ENCODE data around the gene SRSF3.
"Not testable (repeated sequence)": the region's sequence is repeated elsewhere in the genome, so short reads cannot be mapped to it uniquely, and the experiment has no call there.

The SRSF3 gene

DNA sequence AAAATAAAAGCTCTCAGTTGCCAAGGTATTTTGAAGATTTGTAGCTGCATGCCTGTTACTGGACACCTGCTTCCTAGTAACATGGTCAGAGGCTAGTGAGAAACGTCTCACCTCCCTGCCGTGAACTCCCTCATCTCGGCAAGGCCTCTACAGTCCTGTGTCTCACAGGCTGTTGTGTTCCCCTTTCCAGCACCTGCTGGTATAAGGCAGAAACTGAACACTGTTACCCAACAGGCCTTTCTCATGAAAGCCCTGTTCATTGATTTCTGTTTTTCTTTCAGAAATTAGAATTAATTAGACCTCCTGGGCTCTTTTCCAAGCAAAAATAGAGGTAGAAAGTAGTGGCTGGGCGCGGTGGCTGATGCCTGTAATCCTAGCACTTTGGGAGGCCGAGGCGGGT, 17.6 kb upstream of the SRSF3 start:
- no peak for DNase-seq

DNA sequence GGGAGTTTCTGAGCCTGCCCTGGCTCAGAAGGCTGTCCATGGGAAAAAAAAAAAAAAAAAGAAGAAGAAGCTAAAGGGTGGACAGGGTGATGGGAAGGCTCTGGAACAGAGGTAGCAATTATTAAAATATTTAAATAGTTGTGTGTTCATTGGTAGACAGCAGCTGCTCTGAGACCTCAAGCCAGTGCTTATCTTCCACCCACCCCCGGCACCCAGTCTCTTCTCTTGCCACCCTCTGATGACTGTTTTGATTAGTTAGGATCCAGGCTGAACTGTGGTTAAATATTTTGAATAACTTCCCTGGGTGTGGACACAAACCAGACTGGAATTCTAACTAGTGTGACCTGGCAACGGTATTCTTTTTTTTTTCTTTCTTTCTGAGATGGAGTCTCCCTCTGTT, 16.9 kb upstream of the SRSF3 start:
- no peak for DNase-seq

DNA sequence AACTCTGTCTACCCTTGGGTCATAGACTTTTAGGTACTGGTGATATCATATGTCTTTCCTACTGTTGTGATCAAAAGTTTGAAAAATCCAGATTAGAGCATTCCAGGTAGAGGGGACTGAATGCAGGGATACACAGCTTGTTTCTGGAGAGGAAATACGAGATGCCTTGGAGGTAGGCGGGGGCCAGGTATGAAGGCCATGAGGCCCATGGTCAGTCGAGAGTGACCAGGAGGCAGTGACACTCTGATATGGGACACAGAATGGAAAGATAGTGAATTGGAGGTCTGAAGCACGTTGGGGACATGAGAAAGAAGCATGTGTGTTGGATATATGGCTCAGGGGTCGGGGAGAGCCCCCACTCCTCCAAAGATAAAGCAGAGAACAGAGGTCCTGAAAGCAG, 16.1 kb upstream of the SRSF3 start:
- DNase-seq = no peak

DNA sequence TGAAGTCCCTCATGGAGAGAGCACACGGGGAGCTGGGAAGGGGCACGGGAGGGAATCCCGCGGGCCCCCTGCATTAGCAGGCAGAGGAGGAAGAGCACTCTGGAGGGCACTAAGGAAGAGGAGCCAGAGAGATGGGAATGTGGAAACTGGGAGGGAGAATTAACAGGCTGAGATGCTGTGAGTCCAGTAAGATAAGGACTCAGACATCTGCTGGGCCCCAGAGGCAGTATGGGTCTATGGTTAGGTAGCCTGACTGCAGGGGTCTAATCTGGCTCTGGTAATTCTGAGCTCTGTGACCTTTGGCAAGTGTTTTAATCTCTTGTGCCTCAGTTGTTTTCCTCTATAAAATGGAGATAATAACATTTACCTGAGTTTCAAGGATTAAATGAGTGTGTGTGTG, 15.7 kb upstream of the SRSF3 start:
- DNase-seq = no peak

DNA sequence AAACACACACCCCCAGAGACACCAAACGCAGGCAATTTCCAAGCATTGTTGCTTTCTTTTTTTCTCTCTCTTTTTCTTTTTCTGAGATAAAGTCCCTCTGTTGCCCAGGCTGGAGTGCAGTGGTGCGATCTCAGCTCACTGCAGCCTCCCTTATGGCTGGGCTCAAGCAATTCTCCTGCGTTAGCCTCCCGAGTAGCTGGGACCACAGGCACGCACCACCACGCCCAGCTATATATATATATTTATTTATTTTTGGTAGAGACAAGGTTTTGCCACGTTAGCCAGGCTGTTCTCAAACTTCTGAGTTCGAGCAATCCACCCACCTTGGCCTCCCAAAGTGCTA, 14.0 kb upstream of the SRSF3 start:
- DNase-seq = no peak

DNA sequence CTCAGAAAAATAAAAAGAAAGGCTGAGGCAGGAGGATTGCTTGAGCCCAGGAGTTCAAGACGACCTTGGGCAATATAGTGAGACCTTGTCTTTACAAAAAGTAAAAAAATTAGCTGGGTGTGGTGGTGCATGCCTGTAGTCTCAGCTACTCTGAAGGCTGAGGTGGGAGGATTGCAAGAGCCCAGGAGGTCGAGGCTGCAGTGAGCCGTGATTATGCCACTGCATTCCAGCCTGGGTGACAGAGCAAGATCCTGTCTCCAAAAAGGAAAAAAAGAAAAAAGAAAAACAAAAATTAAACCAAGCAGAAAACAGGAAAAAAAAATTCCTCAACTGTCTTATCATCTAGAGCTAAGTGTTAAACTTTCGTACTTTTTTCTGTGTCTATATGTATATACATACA, 12.4 kb upstream of the SRSF3 start:
- DNase-seq = no peak

DNA sequence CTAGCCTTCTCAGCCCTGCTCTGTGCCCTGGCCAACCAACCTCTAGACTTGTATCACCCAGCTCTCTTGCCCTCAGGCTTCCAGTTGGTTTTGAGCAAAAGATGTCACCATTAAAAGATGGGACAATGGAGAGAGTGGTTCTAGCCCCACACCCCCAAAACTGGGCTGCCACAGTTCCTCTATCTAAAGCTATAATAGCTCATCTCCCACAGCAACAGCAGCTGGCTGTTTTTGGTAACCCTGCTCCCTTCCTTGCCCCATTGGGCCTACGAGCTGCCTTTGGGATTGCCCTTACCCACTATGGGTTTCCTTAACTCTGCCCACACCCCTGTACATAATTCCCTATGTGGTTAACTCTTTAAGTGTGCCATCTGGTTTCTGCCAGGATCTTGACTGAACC, 7.6 kb upstream of the SRSF3 start:
- DNase-seq = no peak

DNA sequence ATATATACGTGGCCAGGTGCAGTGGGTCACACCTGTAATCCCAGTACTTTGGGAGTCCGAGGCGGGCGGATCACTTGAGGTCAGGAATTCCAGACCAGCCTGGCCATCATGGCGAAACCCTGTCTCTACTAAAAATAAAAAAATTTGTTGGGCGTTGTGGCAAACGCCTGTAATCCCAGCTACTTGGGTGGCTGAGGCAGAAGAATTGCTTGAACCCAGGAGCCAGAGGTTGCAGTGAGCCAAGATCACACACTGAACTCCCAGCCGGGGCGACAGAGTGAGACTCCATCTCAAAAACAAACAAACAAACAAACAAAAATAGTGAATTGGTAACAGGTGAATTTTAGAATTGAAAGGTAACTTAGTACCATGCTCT, 5.1 kb upstream of the SRSF3 start:
- not testable (repeated sequence) for DNase-seq

DNA sequence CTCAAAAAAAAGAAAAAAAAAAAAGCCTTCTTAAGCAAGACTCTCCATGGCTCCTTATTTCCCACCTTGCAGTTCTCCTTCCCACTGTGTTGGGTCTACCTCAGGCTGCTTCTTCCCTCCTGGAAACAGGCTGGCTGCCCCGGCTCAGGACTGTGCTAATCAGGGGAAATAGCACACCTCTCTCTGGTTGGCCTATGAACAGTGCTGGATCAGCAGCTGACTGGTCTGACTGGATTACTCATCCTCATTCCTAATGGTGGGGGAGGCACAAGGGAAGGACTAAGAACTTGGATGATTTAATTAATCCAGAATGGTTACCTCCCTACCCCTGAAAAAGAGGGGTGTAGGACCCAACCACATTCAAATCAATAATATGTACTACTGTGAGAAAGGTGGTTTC, 3.9 kb upstream of the SRSF3 start:
- no peak for DNase-seq

DNA sequence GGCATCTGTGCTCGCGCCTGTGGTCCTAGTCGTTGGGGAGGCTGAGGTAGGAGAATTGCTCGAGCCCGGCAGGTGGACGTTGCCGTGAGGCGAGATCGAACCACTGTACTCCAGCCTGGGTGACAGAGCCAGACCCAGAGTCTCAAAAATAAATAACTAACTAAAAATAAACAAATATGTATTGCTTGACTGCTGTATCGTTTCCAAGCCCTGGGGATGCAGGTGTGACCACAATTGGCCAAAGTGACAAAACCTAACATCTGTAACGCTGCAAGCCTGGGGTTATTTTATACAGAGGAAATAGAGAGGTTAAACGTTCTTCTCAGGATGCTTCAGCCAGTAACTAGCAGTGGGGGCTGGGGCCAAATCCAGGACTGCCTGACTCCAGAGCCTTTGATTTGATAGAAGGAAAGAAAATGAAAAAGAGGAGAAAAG, 1.9 kb upstream of the SRSF3 start:
- DNase-seq = peak in 1 of 2 donors; percentile 44

DNA sequence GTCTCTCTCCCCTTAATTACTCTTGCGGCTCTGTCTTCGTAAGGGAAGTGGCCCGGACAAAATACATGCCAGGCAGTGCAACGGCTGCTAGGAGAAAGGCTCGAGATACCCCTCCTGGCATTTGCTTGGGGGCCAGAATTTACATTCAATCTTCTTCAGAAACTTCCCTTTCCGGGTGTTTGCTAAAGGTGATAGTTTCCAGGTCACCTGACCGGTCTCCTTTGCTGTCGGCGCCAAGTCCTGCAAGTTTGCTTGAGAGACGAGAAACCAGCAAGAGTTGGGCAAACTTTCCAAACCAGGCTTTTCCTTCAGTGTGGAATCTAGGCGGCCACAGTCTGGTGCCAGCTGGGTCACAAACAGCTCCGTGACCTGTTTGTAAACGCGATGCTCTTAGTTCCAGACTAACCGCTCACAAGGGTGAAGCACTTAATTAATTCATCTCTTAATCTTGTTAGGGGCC, 563 bp upstream of the SRSF3 start:
- DNase-seq = peak; percentile 56 to 72

DNA sequence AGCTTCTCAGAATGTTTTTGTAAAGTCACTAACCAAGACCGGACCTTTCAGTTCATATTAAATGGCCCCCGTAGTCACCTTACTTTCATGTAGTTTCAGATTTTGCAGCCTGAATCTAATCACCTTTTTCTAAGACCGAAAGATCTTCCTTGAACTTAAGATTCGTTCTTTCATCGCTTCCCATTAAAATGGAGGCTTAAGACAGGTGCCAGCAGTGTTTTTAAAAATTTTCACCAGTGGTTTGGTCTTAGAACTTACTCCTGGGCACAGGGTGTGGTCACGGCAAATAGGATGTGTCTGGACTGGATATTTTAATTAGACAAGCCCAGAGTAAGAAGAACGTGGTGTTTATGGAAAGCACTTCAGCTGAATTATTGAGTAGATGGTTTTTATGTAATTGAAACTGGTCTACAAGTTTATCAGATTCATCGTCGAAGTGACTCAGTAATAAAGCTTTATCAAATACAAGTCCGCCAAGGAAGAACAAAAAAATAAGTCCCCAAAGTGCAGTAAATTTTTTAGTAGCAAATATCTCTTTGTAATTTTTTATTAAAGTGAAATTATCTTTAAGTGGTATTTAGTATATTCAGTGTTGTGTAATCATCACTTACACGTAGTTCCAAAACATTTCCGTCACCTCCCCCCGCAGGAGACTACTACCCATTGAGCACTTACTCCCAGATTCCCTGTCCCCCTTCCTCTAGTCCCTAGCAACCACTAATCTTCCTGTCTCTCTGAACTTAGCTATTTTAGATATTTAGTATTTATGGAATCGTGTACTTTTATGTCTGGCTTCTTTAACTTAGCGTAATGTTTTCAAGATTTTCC, 868 bp downstream of the SRSF3 start:
- peak in 1 of 2 donors; percentile 60 for DNase-seq

DNA sequence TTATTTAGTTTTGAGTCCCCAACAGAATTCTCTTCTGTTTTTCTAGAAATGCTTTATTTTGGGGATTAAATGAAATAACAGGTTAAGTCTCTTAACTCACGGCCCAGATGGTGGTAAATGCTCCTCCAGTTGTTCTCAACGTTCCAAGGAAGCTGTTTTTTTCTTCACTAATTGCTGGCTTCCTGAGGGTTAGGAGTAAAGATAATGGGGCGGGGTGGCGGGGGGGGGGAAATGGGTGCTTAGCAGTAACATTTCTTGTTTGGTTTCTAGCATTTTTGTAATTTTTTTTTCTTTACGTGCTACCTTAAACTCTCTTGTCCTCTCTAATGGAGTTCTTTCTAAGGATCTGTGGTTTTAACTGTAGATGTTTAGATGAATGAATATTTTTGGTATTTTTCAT, 2.2 kb downstream of the SRSF3 start:
- DNase-seq = peak in 1 of 2 donors; percentile 54

DNA sequence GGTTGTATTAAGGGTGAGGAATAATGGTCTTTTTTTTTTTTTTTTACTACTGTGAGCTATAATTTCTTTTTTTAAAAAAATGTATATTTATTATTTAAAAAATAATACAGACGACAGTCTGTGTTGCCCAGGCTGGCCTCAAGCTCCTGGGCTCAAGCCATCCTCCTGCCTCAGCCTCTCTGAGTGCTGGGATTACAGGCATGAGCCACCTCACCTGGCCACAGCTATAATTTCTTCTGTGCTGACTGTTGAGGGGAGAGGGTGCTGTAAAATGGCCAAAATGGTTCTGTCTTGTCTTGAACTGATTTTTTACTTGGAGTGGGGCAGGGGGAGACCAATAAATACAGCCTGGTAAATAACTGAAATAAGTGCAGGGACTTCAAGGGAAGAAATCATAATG, 3.6 kb downstream of the SRSF3 start:
- DNase-seq = no peak

DNA sequence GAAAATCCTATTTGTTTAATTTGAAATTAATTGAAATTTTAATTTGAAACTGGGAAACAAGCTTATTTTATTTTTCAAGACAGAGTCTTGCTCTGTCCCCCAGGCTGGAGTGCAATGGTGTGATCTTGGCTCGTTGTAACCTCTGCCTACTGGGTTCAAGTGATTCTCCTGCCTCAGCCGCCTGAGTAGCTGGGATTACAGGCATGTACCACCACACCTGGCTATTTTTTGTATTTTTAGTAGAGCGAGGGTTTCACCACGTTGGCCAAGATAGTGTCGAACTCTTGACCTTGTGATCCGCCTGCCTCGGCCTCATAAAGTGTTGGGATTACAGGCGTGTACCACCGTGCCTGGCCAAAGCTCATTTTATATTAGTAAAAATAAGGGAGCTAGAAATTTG, 4.2 kb downstream of the SRSF3 start:
- DNase-seq = peak in 1 of 2 donors; percentile 11

DNA sequence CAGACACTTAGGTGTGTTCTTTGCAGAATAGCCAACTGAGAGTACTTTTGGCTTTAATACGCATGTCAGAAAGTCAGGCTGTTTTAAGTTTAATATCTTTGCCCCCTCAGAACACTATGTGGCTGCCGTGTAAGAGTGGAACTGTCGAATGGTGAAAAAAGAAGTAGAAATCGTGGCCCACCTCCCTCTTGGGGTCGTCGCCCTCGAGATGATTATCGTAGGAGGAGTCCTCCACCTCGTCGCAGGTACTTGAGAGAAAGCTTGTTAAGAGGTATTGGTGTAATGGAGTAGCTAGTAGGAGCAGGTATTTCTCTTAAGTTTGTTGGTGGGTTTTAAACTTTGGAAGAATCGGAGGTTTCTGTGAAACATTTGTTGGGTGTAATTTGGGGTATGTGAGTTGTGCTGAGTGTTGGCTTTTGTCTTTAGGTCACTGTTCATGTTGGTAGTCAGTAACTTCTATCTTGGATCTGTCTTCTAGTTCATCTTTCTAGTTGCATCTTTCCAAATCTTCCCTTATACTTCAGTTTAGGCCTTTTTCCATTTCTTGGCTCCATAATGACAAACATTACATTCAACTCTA, 4.7 kb downstream of the SRSF3 start:
- peak in 1 of 2 donors; percentile 22 for DNase-seq

DNA sequence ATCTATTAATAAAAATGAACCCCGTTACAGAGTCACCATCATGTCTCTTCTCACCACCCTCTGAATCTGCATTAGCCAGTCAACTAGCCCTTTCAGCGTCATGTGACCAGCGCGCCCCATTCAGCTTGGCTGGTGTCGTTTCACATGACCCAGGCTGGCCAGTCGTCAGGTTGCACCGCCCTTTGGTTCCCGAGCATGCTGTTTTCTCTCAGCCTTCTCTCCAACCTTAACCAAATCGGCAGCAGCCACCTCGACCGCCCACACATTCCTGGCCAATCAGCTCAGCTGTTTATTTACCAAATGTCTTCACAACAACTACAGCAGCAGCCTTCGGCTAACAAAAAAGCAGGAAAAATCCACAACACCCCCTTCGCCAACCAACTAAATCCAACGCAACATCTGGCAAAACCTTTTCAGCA, 5.6 kb downstream of the SRSF3 start:
- peak; percentile 65 to 75 for DNase-seq

DNA sequence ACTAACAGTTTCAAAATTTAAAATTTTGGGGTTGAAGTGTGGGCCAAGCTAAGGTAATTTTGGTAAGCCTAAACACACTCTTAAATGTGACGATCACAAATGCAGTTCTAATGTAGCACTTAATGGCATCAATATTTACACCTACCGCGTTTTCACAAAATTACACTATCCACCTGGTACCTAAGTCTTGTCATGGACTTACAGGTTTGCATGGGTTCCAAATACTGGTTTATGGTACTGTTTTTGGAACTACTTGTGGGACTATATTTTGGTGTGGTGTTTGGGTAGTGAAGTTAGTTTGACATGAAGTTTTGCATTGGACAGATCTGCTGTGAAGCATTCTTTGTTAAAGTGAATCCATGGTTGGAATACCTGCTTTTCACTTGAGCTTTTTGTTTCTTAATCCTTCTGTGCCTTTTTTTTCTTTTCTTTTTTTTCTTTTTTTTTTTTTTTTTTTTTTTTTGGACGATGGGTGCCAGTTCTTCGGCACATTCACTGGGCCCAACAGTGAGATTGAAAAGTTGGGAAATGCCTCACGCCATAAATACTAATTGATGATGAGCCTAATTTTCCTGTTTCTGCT, 6.5 kb downstream of the SRSF3 start:
- no peak for DNase-seq

DNA sequence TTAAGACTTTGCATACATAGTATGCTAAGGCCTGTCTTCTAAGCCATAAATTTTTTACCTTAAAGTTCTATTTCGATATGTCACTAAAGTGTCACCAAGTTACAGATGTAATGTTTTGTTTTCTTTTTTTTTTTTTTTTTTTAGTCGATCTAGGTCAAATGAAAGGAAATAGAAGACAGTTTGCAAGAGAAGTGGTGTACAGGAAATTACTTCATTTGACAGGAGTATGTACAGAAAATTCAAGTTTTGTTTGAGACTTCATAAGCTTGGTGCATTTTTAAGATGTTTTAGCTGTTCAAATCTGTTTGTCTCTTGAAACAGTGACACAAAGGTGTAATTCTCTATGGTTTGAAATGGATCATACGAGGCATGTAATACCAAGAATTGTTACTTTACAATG, 7.7 kb downstream of the SRSF3 start:
- DNase-seq = peak in 1 of 2 donors; percentile 58

DNA sequence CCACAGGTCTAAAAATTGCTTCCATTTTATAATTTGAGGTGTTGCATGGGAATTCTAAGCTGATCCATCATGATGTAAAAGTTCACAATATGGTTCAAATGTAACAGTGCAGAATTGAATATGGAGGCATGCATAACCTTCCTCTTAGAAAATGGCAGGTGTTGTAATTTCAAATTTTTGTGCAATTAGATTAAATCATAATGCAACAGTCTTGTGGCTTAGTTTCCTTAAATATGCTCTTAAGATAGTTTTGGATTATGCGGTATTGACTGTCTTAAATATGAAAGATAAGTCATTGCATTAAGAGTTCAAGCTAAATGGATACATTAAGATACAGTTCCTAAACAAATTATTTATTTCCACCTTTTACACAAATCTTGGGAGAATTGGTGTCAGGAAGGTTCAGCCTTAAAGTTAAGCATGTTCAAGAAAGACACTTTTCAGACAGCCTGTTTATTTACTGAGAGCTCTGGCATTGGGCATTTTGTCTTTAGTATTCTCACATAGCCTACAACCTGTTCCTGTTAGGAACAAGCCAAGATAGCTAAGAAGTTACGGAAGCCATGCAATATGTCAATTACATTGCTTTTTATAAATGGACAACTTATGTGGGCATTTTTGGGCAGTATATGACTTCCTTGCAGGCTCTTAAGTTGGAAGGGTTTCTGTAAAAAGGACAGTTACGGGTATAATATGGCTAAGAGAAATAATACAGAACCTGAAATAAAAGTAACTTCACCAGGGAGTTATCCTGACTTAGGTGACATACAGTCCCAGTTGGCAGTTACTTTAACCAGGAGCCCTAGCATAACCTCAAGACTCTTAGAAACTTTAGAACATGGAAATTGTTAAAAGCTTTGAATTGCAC, 9.3 kb downstream of the SRSF3 start:
- DNase-seq = no peak

DNA sequence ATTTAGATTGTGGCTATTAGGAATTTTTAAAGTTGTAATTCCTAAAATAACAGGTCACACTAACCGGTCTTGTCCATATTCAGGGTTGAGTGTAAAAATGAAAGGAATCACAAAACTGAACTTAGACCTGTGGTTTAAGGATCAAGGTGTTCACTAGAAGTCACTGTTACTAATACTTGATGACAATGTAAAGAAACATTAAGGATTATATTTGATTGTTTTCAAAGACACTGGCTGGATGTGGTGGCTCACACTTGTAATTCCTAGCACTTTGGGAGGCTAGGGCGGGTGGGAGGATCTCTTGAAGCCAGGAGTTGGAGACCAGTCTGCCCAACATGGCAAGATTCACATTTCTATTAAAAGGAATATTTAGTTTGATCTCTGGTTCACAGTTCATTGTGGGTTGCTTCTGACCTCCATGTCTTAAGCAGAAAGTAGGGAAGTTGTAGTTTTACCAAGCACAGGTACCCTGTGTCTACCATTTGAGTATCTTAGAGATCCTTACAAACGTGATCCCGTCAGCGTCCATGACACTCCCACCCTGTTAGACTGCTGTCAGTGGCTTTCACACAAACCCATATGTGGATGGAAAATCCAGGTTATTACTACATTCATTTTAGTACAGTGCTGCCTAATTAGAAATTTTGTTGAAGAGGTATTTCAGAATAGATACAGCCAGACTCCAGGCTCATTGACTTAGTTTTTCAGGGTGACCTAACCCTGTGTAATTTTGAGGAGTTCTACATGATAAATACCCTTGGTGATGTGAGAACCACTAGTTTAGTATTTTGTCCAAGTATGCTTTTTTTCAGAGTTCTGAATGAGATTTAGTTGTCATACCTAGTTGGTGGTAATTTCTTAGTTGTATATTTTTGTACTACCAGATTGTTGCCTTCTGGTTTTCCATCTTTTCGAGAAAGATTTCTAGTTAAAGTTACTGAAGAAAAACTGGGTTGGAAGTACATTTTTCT, 10.2 kb downstream of the SRSF3 start:
- no peak for DNase-seq

DNA sequence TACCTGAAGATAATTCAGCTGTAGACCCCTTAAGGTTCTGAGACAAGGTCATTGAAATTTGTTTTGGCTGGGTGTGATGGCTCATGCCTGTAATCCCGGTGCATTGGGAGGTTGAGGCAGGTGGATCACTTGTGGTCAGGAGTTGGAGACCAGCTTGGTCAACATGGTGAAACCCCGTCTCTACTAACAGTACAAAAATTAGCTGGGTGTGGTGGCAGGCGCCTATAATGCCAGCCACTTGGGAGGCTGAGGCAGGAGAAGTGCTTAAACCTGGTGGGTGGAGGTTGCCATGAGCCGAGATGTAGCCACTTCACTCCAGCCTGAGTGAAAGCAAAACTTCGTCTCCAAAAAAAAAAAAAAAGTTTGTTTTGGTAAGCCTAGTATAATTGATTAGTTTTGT, 11.0 kb downstream of the SRSF3 start:
- no peak for DNase-seq
